Neural progenitor cell (in vitro differentiated cells): Measurements from ENCODE around the gene HIRA. TPM values are rescaled to one million over a fixed set of nuclear protein-coding genes. Genes with fewer than 3 reads are reported as not detected.

Experiments used
- DNase-seq: peaks from one replicate; pipeline ENCODE4 v3.0.0-alpha.2; 2016; ENCODE audit warnings: low spot score
- H2AFZ ChIP-seq: fragments of 200-600 bp; sonication (generic); replicated peaks from 2 replicates; pipeline ENCODE4 v1.6.1; 2016; ENCODE audit warnings: antibody characterized with exemption
- H3F3A ChIP-seq: fragments of 200-600 bp; sonication (generic); 2 replicates; pipeline ENCODE4 v1.6.1; 2016; ENCODE audit warnings: antibody characterized with exemption, low read depth
- H3K27ac ChIP-seq: fragments of 200-600 bp; sonication (generic); 2 replicates; pipeline ENCODE4 v1.5.1; 2016; ENCODE audit warnings: mild to moderate bottlenecking
- H3K27me3 ChIP-seq: fragments of 200-600 bp; sonication (generic); 2 replicates; pipeline ENCODE4 v1.6.1; 2016; ENCODE audit warnings: mild to moderate bottlenecking, moderate library complexity
- H3K36me3 ChIP-seq: fragments of 200-600 bp; sonication (generic); 2 replicates; pipeline ENCODE4 v1.5.1; 2016
- H3K4me1 ChIP-seq: fragments of 200-600 bp; sonication (generic); 2 replicates; pipeline ENCODE4 v1.6.1; 2016; ENCODE audit warnings: mixed run types
- H3K4me2 ChIP-seq: fragments of 200-600 bp; sonication (generic); 2 replicates; pipeline ENCODE4 v1.6.1; 2016
- H3K4me3 ChIP-seq: fragments of 200-600 bp; sonication (generic); 2 replicates; pipeline ENCODE4 v1.5.1; 2016
- H3K79me2 ChIP-seq: fragments of 200-600 bp; sonication (generic); 2 replicates; pipeline ENCODE4 v1.6.1; 2016; ENCODE audit warnings: low read depth
- H3K9ac ChIP-seq: fragments of 200-600 bp; sonication (generic); 2 replicates; pipeline ENCODE4 v1.6.1; 2016
- H3K9me3 ChIP-seq: fragments of 200-600 bp; sonication (generic); 2 replicates; pipeline ENCODE4 v1.5.1; 2016; ENCODE audit warnings: low read depth
- H4K20me1 ChIP-seq: fragments of 200-600 bp; sonication (generic); 2 replicates; pipeline ENCODE4 v1.6.1; 2016; ENCODE audit warnings: low read depth
- H3K27ac Mint-ChIP-seq: 3 replicates; pipeline ENCODE4 v1.8.0; 2021; ENCODE audit warnings: mixed read lengths
- H3K27me3 Mint-ChIP-seq: 2 replicates; pipeline ENCODE4 v1.8.0; 2022; ENCODE audit warnings: low read depth, mild to moderate bottlenecking, inconsistent platforms, moderate library complexity, mixed read lengths; ENCODE audit not compliant: insufficient read depth
- H3K36me3 Mint-ChIP-seq: 3 replicates; pipeline ENCODE4 v1.8.0; 2021; ENCODE audit warnings: mixed read lengths
- H3K4me1 Mint-ChIP-seq: 3 replicates; pipeline ENCODE4 v1.8.0; 2021; ENCODE audit warnings: mixed read lengths
- H3K4me3 Mint-ChIP-seq: 3 replicates; pipeline ENCODE4 v1.8.0; 2021; ENCODE audit warnings: mild to moderate bottlenecking, moderate library complexity, mixed read lengths
- H3K9me3 Mint-ChIP-seq: 3 replicates; pipeline ENCODE4 v1.8.0; 2020; ENCODE audit warnings: mixed read lengths
- EZH2 ChIP-seq: fragments of 200-600 bp; sonication (generic); IDR thresholded peaks from 2 replicates; pipeline ENCODE4 v1.6.1; 2017; ENCODE audit warnings: antibody characterized with exemption, mild to moderate bottlenecking, moderate library complexity
- EZH2phosphoT487 ChIP-seq: fragments of 200-600 bp; sonication (generic); IDR thresholded peaks from 2 replicates; pipeline ENCODE4 v1.6.1; 2017; ENCODE audit warnings: antibody characterized with exemption
- total RNA-seq: library from RNA; depleted of rRNA; stranded (reverse); fragments of >200 nt; gene quantifications from 2 replicates; pipeline ENCODE4 v1.2.3, GENCODE V29; 2015; ENCODE audit warnings: low replicate concordance
- TF ChIP-seq, protein P1 (sequence below): fragments of 200-600 bp; sonication (generic); IDR thresholded peaks from 2 replicates; pipeline ENCODE4 v1.5.1; 2017; ENCODE audit warnings: antibody characterized with exemption, mild to moderate bottlenecking

HIRA gene
- total RNA-seq, 1 donor from 2014 or later: 18.9 TPM

DNA sequence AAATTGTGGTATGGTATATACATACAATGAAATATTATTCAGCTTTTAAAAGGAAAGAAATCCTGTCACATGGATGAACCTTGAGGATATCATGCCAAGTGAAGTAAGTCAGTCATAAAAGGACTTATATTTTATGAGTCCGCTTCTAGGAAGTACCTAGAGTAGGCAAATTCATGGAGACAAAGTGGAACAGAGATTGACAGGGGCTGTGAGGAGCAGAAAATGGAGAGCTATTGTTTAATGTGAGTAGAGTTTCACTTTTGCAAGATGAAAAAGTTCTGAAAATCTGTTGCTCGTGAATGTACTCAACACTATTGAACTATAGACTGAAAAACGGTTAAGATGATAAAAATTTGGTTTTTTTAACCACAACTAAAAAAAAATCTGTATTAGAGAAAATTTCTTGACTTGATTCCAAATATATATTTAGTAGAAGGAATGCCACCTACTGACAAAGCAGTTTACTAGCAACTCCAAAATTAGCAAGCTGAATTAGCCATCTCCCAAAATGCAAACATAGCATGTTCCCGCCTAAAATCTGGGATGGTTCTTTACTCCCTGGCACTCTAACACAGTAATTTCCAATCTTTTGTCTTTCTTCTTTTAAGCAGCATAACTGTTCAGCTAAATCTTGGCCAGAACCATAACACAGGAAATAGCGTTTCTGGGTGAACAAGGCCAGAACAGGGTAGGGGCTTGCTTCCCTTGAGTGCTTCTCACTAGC, 46.0 kb upstream of the HIRA start:
- Mint-ChIP-seq H3K9me3 (no peaks in the 10 kb centered on the region), H3K4me3 (peak overlapping the region; percentile 99), H3K36me3 (peaks cover 8% of the 10 kb centered on the region), H3K27ac (no peak overlapping the region), H3K4me1 (peaks cover 25% of the 10 kb centered on the region), H3K27me3 (peaks cover 4% of the 10 kb centered on the region)
- no peaks in the 10 kb centered on the region for H3F3A ChIP-seq
- H3K36me3 ChIP-seq: no peaks in the 10 kb centered on the region
- H3K27ac ChIP-seq: no peak overlapping the region
- peaks cover 17% of the 10 kb centered on the region for H3K4me1 ChIP-seq
- peaks cover 44% of the 10 kb centered on the region for H4K20me1 ChIP-seq
- H3K4me3 ChIP-seq: peak overlapping the region; percentile 77
- H2AFZ ChIP-seq: no peak overlapping the region
- DNase-seq: no peak
- H3K27me3 ChIP-seq: no peaks in the 10 kb centered on the region
- peak overlapping the region; percentile 78 for H3K4me2 ChIP-seq
- peaks cover 58% of the 10 kb centered on the region for H3K79me2 ChIP-seq
- H3K9ac ChIP-seq: peak overlapping the region; percentile 94
- no peaks in the 10 kb centered on the region for H3K9me3 ChIP-seq
- no peak for TF ChIP-seq EZH2
- TF ChIP-seq, protein P1, sequence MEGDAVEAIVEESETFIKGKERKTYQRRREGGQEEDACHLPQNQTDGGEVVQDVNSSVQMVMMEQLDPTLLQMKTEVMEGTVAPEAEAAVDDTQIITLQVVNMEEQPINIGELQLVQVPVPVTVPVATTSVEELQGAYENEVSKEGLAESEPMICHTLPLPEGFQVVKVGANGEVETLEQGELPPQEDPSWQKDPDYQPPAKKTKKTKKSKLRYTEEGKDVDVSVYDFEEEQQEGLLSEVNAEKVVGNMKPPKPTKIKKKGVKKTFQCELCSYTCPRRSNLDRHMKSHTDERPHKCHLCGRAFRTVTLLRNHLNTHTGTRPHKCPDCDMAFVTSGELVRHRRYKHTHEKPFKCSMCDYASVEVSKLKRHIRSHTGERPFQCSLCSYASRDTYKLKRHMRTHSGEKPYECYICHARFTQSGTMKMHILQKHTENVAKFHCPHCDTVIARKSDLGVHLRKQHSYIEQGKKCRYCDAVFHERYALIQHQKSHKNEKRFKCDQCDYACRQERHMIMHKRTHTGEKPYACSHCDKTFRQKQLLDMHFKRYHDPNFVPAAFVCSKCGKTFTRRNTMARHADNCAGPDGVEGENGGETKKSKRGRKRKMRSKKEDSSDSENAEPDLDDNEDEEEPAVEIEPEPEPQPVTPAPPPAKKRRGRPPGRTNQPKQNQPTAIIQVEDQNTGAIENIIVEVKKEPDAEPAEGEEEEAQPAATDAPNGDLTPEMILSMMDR: peak; percentile 5

DNA sequence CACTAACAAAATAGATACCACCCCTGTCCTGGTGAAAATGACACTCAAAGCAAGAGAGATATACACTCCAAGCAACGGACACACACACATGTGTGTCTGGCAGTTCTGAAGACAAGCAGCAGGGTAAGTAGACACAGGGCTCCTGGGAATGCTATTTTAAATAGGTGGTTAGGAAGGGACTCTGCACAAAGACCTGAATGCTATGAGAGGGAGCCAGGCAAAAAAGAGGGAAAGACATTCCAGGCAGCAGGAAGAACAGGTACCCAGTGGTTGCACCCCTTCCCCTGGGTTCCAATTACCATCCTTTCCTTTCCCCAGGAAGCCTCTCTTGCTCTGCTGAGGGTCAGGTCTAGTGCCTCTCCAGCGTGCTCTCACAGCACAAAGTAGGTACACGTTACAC, 44.5 kb upstream of the HIRA start:
- H3K36me3 Mint-ChIP-seq: peaks cover 17% of the 10 kb centered on the region

DNA sequence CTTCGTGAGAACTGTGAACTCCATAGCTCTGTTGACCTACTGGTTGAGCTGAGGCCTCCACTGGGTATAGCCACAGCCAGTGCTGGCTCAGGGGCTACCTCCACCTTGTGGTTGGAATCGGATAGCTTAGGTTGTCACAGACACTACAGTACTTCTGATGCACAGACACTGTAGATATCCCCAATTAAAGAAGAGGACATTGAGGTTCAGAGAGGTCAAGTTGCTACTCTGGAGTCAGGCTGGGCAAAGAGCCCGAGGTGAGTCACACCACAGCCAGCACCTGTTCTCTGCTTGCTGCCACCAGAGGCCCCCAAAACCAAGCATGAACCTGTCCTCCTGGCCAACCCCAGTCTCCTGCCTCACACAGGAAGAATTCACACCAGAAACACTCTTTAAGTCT, 42.0 kb upstream of the HIRA start:
- H3K27ac Mint-ChIP-seq: no peak overlapping the region
- Histone ChIP-seq H3K4me2 (no peak overlapping the region), H3K9ac (no peak overlapping the region), H2AFZ (no peak overlapping the region), H3K4me1 (peaks cover 10% of the 10 kb centered on the region), H3K9me3 (no peaks in the 10 kb centered on the region), H3K79me2 (peaks cover 37% of the 10 kb centered on the region), H3K36me3 (no peaks in the 10 kb centered on the region), H3F3A (no peaks in the 10 kb centered on the region), H3K27me3 (no peaks in the 10 kb centered on the region), H3K27ac (no peak overlapping the region), H4K20me1 (peaks cover 42% of the 10 kb centered on the region), H3K4me3 (no peak overlapping the region)
- H3K9me3 Mint-ChIP-seq: no peaks in the 10 kb centered on the region
- H3K27me3 Mint-ChIP-seq: no peaks in the 10 kb centered on the region
- DNase-seq: no peak
- peaks cover 22% of the 10 kb centered on the region for H3K36me3 Mint-ChIP-seq
- peaks cover 15% of the 10 kb centered on the region for H3K4me1 Mint-ChIP-seq
- no peak overlapping the region for H3K4me3 Mint-ChIP-seq
- TF ChIP-seq EZH2 (no peak), EZH2phosphoT487 (no peak)
- TF ChIP-seq, protein P1: no peak

More for the DNA sequence above, 44.5 kb upstream of the HIRA start:
- H3K36me3 ChIP-seq: no peaks in the 10 kb centered on the region
- H3K27me3 ChIP-seq: no peaks in the 10 kb centered on the region
- H3K4me3 ChIP-seq: no peak overlapping the region
- no peak overlapping the region for H3K4me2 ChIP-seq
- H3K4me3 Mint-ChIP-seq: peak overlapping the region; percentile 22
- H3K9me3 Mint-ChIP-seq: no peaks in the 10 kb centered on the region
- H3K4me1 ChIP-seq: peaks cover 16% of the 10 kb centered on the region
- no peak overlapping the region for H3K27ac ChIP-seq
- H2AFZ ChIP-seq: no peak overlapping the region
- no peaks in the 10 kb centered on the region for H3K9me3 ChIP-seq
- peaks cover 44% of the 10 kb centered on the region for H4K20me1 ChIP-seq
- H3K27me3 Mint-ChIP-seq: peaks cover 4% of the 10 kb centered on the region
- DNase-seq: no peak
- TF ChIP-seq EZH2: no peak
- H3K4me1 Mint-ChIP-seq: peaks cover 25% of the 10 kb centered on the region
- peaks cover 51% of the 10 kb centered on the region for H3K79me2 ChIP-seq
- no peaks in the 10 kb centered on the region for H3F3A ChIP-seq
- no peak overlapping the region for H3K9ac ChIP-seq
- no peak overlapping the region for H3K27ac Mint-ChIP-seq

DNA sequence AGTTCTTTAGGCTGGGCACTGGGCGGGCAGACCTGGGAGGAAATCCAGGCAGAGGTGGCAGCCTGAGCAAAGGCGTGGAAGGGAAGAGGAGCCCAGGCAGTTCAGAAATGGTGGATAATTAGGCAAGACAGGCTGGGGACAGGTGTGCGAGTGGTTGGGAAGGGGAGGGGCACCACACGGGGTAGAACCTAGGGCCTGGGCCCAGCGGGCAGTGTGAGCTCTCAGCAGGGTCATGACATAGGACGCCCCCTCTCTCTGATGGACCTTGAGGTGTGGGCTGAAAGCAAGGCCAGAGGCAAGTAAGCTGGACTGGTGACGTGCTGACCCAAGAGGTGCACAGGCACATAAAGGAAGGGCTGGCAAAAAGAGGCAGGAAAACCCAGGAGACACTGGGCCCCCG, 40.7 kb upstream of the HIRA start:
- H3K79me2 ChIP-seq: peaks cover 24% of the 10 kb centered on the region
- H3K9me3 ChIP-seq: no peaks in the 10 kb centered on the region
- Mint-ChIP-seq H3K27me3 (no peaks in the 10 kb centered on the region), H3K36me3 (peaks cover 27% of the 10 kb centered on the region), H3K4me3 (no peak overlapping the region), H3K9me3 (no peaks in the 10 kb centered on the region), H3K27ac (no peak overlapping the region), H3K4me1 (peaks cover 6% of the 10 kb centered on the region)
- H3K36me3 ChIP-seq: no peaks in the 10 kb centered on the region
- peaks cover under 1% of the 10 kb centered on the region for H3K4me1 ChIP-seq
- no peak for DNase-seq
- H3K4me2 ChIP-seq: no peak overlapping the region
- H3K27ac ChIP-seq: no peak overlapping the region
- no peak overlapping the region for H3K9ac ChIP-seq
- no peaks in the 10 kb centered on the region for H3F3A ChIP-seq
- peaks cover 32% of the 10 kb centered on the region for H4K20me1 ChIP-seq
- no peak overlapping the region for H3K4me3 ChIP-seq
- no peak overlapping the region for H2AFZ ChIP-seq
- TF ChIP-seq EZH2phosphoT487 (no peak), EZH2 (no peak)
- TF ChIP-seq, protein P1: no peak
- H3K27me3 ChIP-seq: no peaks in the 10 kb centered on the region
